GM21381 (cell line): ENCODE measurements around the gene CCDC192.
A peak's percentile ranks its signal among the peaks of the same experiment; 100 is the strongest.
"Not testable (repeated sequence)": the region's sequence is repeated elsewhere in the genome, so short reads cannot be mapped to it uniquely, and the experiment has no call there.

Source experiments
- ATAC-seq: cut with Tn5 transposase; IDR thresholded peaks from one replicate; pipeline ENCODE4 v1.9.1; 2021; ENCODE audit warnings: mild to moderate bottlenecking, moderate library complexity; ENCODE audit not compliant: unreplicated experiment

The CCDC192 gene

GRCh38 chr5:127839496-127840197, 136.5 kb downstream of the CCDC192 start:
- peak; percentile 49 for ATAC-seq

DNA sequence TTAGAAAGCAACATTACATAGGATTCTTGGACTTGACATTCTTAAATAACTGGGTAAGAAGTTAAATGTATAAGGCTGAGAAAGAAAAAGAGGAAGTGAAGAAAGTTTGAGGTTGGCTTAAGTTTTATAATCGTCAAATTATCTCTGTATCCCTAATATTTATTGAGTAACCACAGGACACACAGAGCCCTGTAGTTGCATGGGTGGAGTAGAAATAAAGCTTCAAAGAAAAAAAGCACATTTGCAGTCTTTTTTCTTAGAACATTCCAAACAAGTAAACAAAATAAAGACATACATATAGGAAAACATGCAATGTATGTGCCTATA, 137.0 kb downstream of the CCDC192 start:
- peak; percentile 78 for ATAC-seq

GRCh38 chr5:127840809-127841208, 137.6 kb downstream of the CCDC192 start:
- no peak for ATAC-seq

DNA sequence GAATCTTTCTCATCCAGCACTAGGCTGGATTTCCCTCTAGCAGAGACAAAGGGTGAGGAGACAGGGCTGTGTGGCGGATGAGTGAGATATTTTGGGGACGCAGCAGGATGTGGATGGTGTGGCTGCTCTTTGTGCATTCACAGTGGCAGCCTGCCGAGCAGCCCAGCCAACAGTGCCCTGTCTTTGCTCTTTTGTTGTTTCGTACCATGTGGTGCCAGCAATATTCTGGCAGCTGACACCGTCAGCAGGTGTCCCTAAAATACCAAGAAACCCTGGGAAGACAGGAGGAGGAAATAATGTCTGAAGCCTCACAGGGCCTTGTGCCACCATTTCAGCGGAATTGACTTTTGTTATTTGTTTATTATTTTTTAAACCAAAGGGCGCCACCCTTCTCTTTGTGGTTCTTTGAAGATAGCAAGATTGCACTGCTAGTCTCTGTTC, 141.4 kb downstream of the CCDC192 start:
- ATAC-seq: no peak

DNA sequence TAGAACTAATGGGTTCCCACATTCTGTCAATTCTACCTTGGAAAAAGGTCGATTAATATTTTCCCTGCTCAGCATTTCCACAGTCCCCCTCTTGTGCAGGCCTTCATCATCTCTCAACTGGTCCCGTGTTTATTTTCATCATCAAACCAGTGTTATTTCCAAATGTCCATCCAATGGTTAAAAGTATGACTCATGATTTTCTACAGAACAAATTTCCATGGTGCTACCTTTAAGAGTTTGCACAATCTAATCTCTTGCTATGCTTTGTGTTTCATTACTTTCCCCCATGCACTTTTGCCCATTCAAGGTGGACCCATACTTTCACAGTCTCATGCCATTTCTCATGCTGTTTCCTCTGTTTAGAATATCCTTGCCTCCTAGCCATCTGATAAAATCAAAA, 143.7 kb downstream of the CCDC192 start:
- ATAC-seq: no peak

DNA sequence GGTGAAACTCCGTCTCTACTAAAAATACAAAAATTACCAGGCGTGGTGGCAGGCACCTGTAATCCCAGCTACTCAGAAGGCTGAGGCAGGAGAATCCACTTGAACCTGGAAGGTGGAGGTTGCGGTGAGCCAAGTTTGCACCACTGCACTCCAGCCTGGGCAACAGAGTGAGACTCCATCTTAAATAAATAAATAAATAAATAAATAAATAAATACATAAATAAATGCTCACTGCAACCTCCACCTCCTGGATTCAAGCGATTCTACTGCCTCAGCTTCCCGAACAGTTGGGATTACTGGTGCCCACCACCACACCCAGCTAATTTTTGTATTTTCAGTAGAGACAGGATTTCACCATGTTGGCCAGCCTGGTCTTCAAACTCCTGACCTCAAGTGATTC, 144.4 kb downstream of the CCDC192 start:
- ATAC-seq: not testable (repeated sequence)

DNA sequence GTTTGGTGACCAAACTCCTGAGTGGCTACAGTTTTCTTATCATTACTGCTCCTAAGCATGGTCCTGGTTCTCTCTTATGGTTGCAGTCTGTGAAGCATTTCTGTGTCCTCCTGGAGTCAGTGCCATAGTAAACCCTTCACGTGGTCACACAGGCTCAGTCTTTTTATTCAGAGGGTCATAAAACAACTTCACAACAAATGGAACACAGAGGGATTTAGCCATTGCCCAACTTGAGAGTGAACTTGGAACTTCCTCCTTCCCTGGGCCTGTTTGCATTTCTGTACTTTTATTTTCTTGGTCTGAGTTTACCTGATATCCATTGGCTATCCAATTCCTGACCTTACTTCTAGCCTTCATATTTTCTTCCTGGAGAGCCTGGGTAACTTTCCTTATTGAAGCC, 144.9 kb downstream of the CCDC192 start:
- ATAC-seq: no peak

DNA sequence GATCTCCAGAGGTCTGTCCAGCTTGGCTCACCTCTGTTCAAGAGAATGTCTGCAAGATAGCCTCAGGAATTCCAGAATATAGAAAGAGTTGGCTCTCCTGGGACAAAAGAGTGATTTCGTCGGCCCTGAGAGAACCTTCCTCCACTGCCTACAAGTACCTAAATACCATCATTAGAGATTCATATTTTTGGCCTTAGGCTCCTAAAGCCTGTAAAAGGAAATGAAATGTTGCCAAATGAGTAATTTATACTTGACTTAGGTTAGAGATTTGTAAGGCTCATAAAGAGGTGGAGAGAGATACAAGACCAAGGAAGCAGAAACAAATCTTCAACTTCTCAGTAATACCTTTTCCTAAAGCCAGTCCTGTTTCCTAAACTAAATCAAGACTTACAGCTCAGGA, 146.2 kb downstream of the CCDC192 start:
- no peak for ATAC-seq

GRCh38 chr5:127849891-127850290, 146.7 kb downstream of the CCDC192 start:
- ATAC-seq: no peak

- no peak for ATAC-seq
These were observed 148.8 kb downstream of the CCDC192 start for GRCh38 chr5:127851964-127852363.

DNA sequence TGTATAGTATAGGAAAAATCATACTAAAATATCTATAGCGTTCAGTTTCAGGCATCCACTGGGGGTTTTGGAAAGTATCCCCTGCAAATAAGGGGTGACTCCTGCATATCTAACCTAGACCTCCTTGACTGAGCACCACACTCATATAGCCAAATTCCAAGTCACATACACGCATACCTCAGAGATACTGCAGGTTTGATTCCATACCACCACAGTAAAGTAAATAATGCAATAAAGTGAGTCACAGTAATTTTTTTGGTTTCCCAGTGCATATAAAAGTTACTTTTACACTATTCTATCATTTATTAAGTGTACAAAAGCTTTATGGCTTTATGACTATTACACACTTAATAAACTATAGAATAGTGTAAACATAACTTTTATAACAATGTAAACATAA, 151.3 kb downstream of the CCDC192 start:
- ATAC-seq: no peak

GRCh38 chr5:127856292-127856691, 153.1 kb downstream of the CCDC192 start:
- ATAC-seq: peak; percentile 84

DNA sequence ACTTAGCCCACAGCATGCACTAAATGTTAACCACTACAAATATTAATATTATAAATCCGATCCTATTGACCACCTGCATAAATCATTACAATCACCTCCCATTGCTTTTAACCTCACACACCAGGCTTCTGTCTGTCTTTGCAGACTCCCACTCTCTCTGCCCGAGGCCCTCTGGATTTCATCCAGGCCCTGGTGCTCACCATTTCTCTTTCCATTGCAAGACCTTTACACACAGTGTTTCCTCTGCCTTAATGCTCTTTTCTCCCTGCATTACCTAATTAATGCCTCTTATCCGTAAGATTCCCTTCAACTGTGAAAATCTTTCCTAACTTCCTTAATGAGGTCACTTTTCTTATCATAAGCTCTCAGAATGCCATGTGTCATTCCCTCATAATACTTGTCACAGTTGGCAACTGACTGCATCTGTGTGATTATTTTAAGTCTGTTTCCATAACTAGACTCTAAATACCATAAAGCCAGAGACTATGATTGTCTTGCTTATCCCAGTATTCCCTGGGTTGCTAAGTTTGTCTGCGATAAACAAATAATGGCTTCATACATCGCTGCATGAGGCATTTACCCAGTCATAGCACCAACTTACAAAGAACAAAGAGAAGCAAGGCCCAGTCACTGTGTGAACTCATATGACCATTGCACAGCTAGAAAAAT, 155.1 kb downstream of the CCDC192 start:
- ATAC-seq: no peak

- no peak for ATAC-seq
These were observed 157.1 kb downstream of the CCDC192 start for GRCh38 chr5:127860291-127860690.

- ATAC-seq: no peak
These were observed 160.0 kb downstream of the CCDC192 start for GRCh38 chr5:127863161-127863560.

DNA sequence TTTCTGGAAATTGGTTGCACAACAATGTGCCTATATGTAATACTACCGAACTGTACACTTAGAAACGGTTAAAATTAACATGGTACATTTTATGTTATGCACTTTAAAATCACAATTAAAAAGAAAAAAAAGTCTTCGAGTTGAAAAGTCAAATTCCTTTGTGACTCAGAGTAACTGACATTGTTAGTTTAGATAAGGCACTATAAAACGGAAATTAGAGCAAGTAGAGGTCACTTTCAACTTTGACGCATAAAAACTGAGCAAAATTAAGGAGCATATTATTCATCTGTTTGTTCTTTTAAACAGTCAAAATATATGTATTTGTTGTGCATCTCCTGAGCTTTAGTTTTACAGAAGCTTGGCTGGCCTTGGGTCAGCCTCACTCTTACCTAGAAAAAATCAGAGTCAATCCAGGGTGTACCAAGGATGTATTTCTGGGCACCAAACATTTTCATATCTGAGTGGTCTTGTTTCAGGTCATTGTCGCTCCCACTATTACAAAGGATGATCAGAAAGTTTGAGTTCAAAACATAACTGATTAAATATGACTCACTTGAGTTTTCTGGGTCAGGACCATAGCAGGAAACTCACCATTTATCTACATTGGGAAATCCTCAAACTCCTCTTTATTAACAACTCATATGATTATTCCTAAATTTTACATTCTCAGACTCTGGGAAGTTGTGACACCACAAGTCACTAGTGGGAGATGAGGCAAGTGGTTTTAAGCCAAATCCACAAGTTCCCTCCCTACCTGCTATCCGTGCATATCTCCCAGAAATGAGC, 160.6 kb downstream of the CCDC192 start:
- ATAC-seq: no peak

DNA sequence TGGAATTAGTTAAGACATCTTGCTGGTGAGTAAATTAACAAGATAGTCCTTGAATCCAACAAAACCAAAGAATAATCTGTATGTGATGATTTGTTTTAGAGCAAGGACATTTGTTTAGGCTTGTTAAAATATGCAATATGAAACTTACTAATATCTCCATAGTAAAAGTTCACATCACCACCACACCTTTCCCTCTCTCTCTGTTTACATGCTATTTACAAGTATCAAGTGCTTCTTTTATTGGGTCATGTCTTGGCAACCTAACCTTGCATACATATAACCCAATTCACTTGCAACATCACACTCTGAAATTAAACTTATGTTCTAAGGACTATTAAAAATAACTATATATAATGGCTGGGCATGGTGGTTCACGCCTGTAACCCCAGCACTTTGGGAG, 161.3 kb downstream of the CCDC192 start:
- no peak for ATAC-seq

DNA sequence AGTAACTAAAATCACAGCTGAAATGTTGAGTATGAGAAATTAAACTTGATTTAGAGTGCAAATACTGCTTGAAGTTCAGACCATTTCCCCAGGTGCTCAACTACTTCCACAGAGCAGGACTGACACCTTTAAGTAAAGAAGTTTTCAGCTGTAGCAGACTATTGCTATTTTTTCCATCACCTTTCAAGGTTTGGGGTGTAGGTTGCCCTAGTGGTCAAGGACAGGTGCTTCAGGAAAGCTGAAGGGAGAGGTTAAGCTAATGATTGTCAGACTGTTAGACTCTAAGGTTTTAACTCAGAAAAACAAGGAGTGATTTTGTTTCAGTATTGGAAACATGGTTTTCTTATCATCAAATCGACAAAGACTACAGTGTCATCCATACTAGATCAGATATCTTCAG, 162.1 kb downstream of the CCDC192 start:
- ATAC-seq: peak; percentile 47

- ATAC-seq: peak; percentile 69
These were observed 164.0 kb downstream of the CCDC192 start for GRCh38 chr5:127867022-127867783.

- ATAC-seq: peak; percentile 30
These were observed 167.7 kb downstream of the CCDC192 start for GRCh38 chr5:127870914-127871313.

- no peak for ATAC-seq
These were observed 168.4 kb downstream of the CCDC192 start for GRCh38 chr5:127871503-127872153.
